Activated T-cell treated with anti-CD3 and anti-CD28 coated beads, Interleukin-2, amount 50 U/mL, for 4 hours (primary cell): ENCODE results near the gene RAB19. TPM values are rescaled to one million over a fixed set of nuclear protein-coding genes. Genes with fewer than 3 reads are reported as not detected.

Experiments used
- ATAC-seq, 2 donors: fragments of 200-7000 bp; cut with Tn5 transposase; one replicate each; pipeline ENCODE4 v1.10.0; 2021
- DNase-seq: peaks from one replicate; pipeline ENCODE4 v3.0.0-alpha.2; 2020
- H3K27me3 Mint-ChIP-seq: one replicate; pipeline ENCODE4 v1.8.0; 2021; ENCODE audit warnings: low read depth, mixed read lengths
- H3K36me3 Mint-ChIP-seq: one replicate; pipeline ENCODE4 v1.8.0; 2022; ENCODE audit warnings: mixed read lengths; ENCODE audit not compliant: insufficient read depth
- H3K4me1 Mint-ChIP-seq: one replicate; pipeline ENCODE4 v1.8.0; 2021; ENCODE audit warnings: low read depth, mixed read lengths
- H3K4me3 Mint-ChIP-seq: one replicate; pipeline ENCODE4 v1.8.0; 2021; ENCODE audit warnings: mild to moderate bottlenecking, moderate library complexity, mixed read lengths
- H3K9me3 Mint-ChIP-seq: one replicate; pipeline ENCODE4 v1.8.0; 2021; ENCODE audit warnings: mixed read lengths
- total RNA-seq, 3 donors: library from RNA; stranded (reverse); gene quantifications; one replicate each; pipeline ENCODE4 v1.2.1, GENCODE V29; 2021

RAB19 gene
- total RNA-seq, 3 donors from 2014 or later: 3.8 to 4.9 (median 4.0) TPM

- Mint-ChIP-seq H3K27me3 (no peaks in the 10 kb centered on the region), H3K4me1 (peaks cover 4% of the 10 kb centered on the region), H3K4me3 (no peak overlapping the region), H3K36me3 (peaks cover 16% of the 10 kb centered on the region), H3K9me3 (no peaks in the 10 kb centered on the region)
- DNase-seq (no peak), ATAC-seq (peak in 1 of 2 donors; percentile 43)
Measured at GRCh38 chr7:140418653-140419052, 14.8 kb downstream of the RAB19 start.

- Mint-ChIP-seq H3K27me3 (no peaks in the 10 kb centered on the region), H3K4me3 (no peak overlapping the region), H3K9me3 (no peaks in the 10 kb centered on the region), H3K36me3 (peaks cover 10% of the 10 kb centered on the region), H3K4me1 (peaks cover 4% of the 10 kb centered on the region)
- ATAC-seq (no peak), DNase-seq (no peak)
Measured at GRCh38 chr7:140421521-140421920, 17.7 kb downstream of the RAB19 start.

- Mint-ChIP-seq H3K4me1 (no peaks in the 10 kb centered on the region), H3K27me3 (no peaks in the 10 kb centered on the region), H3K9me3 (no peaks in the 10 kb centered on the region), H3K4me3 (no peak overlapping the region), H3K36me3 (peaks cover 10% of the 10 kb centered on the region)
- ATAC-seq (no peak), DNase-seq (no peak)
Measured at GRCh38 chr7:140423501-140423900, 19.6 kb downstream of the RAB19 start.

GRCh38 chr7:140425718-140426117, 21.9 kb downstream of the RAB19 start:
- Mint-ChIP-seq H3K27me3 (no peaks in the 10 kb centered on the region), H3K36me3 (peaks cover 10% of the 10 kb centered on the region), H3K4me1 (no peaks in the 10 kb centered on the region), H3K9me3 (no peaks in the 10 kb centered on the region), H3K4me3 (no peak overlapping the region)
- DNase-seq: no peak
- ATAC-seq: no peak

GRCh38 chr7:140426130-140426529, 22.3 kb downstream of the RAB19 start:
- H3K36me3 Mint-ChIP-seq: peaks cover 10% of the 10 kb centered on the region
- H3K4me3 Mint-ChIP-seq: no peak overlapping the region
- H3K4me1 Mint-ChIP-seq: no peaks in the 10 kb centered on the region
- ATAC-seq (peak in 1 of 2 donors; percentile 23), DNase-seq (no peak)
- no peaks in the 10 kb centered on the region for H3K27me3 Mint-ChIP-seq
- H3K9me3 Mint-ChIP-seq: no peaks in the 10 kb centered on the region

DNA sequence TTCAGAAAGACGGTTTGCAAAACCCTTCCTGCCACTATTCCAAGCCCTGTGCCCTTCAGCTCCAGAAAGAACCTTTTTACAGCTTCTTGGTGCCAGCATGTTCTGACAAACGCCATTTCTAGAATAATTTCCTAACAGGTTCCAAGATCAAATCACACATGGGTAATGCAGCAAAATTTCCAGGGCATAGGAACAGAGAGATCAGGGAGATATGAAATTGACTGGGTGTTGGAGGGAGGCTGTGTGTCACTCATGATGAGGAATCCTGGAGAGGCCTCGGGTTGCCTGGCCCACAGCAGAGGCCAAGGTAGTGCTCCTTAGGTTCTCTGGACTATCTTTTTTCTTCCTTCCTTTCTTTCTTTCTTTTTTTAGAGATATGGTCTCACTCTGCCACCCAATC, 29.5 kb downstream of the RAB19 start:
- H3K36me3 Mint-ChIP-seq: no peaks in the 10 kb centered on the region
- no peak for ATAC-seq
- H3K4me3 Mint-ChIP-seq: no peak overlapping the region
- H3K4me1 Mint-ChIP-seq: no peaks in the 10 kb centered on the region
- no peaks in the 10 kb centered on the region for H3K9me3 Mint-ChIP-seq
- no peak for DNase-seq
- no peaks in the 10 kb centered on the region for H3K27me3 Mint-ChIP-seq

DNA sequence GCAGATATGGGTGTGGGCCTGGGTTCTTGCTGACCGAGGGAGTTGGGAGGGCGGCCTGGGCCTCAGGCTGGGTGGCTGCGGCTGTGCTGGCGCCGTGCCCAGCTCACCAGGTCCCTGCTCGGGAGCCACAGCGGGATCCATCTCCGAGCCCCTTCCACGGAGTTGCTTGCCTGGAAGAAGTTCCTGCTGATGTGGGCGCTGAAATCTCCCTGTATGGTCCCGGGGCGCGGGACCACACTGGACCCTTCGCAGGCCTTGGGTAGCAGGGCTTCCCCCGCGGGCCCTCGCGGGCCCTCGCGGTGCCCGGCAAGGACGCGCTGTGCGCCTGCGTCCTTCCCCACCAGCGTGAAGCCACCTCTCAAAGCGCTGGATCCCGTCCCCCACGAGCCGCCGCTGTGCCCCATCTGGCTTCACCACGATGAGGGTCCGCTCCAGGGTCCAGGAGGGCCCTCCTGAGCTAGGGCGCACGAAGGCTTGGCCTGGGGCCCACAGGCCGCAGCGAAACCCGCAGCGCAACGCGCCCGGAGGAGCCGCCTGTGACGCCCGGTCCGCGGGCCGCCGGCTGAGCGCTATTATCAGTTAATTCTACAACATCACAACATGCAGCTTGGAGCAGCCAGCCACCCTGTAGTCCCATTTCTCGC, 31.5 kb downstream of the RAB19 start:
- ATAC-seq (no peak), DNase-seq (no peak)
- Mint-ChIP-seq H3K27me3 (no peaks in the 10 kb centered on the region), H3K9me3 (no peaks in the 10 kb centered on the region), H3K4me3 (no peak overlapping the region), H3K36me3 (no peaks in the 10 kb centered on the region), H3K4me1 (peaks cover 3% of the 10 kb centered on the region)

DNA sequence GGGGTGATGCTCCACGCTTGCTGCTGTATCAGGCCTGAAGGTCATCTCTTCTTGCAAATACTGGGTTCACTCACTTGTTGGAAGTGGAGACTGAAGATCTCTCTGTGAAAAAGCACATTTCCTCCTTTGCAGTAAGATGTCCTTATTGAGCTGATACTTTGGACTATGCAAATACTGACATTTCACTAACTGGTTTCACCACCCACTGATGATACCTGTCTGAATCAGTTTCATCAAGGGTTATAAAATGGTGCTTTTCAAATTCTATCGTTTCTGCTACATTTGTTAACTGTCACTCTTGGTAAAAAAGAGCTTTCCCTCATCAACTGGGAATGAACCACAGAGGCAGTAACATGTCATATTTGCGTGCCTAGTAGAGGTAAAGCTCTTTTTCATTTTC, 35.5 kb downstream of the RAB19 start:
- H3K4me1 Mint-ChIP-seq: peaks cover 3% of the 10 kb centered on the region
- DNase-seq (no peak), ATAC-seq (peak; percentile 46 to 70)
- no peaks in the 10 kb centered on the region for H3K9me3 Mint-ChIP-seq
- no peak overlapping the region for H3K4me3 Mint-ChIP-seq
- H3K27me3 Mint-ChIP-seq: no peaks in the 10 kb centered on the region
- no peaks in the 10 kb centered on the region for H3K36me3 Mint-ChIP-seq

GRCh38 chr7:140440593-140440992, 36.7 kb downstream of the RAB19 start:
- no peaks in the 10 kb centered on the region for H3K27me3 Mint-ChIP-seq
- H3K36me3 Mint-ChIP-seq: no peaks in the 10 kb centered on the region
- peaks cover 3% of the 10 kb centered on the region for H3K4me1 Mint-ChIP-seq
- no peak overlapping the region for H3K4me3 Mint-ChIP-seq
- no peaks in the 10 kb centered on the region for H3K9me3 Mint-ChIP-seq
- ATAC-seq (no peak), DNase-seq (no peak)

DNA sequence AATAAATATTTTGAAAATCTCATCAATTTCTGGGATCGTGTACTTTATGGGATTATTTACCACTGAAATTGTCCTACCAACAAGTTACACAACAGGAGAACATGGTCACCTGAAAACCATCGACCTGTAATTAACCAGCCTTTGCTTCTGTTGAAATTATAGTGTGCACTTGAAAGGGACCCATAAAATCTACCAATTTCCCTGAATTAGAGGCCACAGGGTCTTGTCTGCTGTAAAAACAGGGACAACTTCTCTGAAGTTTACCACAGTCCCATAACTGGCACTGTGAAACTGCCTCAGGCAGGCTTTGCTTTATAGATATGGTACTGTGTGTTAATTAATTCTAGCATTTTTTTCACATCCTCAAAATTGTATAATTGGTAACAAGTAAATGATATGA, 37.7 kb downstream of the RAB19 start:
- Mint-ChIP-seq H3K9me3 (no peaks in the 10 kb centered on the region), H3K36me3 (no peaks in the 10 kb centered on the region), H3K27me3 (no peaks in the 10 kb centered on the region), H3K4me1 (peaks cover 3% of the 10 kb centered on the region), H3K4me3 (no peak overlapping the region)
- ATAC-seq: no peak
- no peak for DNase-seq

GRCh38 chr7:140446467-140446866, 42.6 kb downstream of the RAB19 start:
- DNase-seq: no peak
- Mint-ChIP-seq H3K4me3 (no peak overlapping the region), H3K27me3 (no peaks in the 10 kb centered on the region), H3K9me3 (no peaks in the 10 kb centered on the region), H3K36me3 (no peaks in the 10 kb centered on the region), H3K4me1 (peaks cover 22% of the 10 kb centered on the region)
- ATAC-seq: no peak

- Mint-ChIP-seq H3K27me3 (no peaks in the 10 kb centered on the region), H3K4me3 (no peak overlapping the region), H3K9me3 (no peaks in the 10 kb centered on the region), H3K36me3 (peaks cover 6% of the 10 kb centered on the region), H3K4me1 (peaks cover 26% of the 10 kb centered on the region)
- DNase-seq (no peak), ATAC-seq (no peak)
Measured at GRCh38 chr7:140447841-140448240, 44.0 kb downstream of the RAB19 start.

- DNase-seq (no peak), ATAC-seq (no peak)
- no peaks in the 10 kb centered on the region for H3K9me3 Mint-ChIP-seq
- H3K4me3 Mint-ChIP-seq: no peak overlapping the region
- H3K36me3 Mint-ChIP-seq: peaks cover 11% of the 10 kb centered on the region
- peaks cover 30% of the 10 kb centered on the region for H3K4me1 Mint-ChIP-seq
- H3K27me3 Mint-ChIP-seq: no peaks in the 10 kb centered on the region
Measured at GRCh38 chr7:140448781-140449480, 45.1 kb downstream of the RAB19 start.

GRCh38 chr7:140451716-140452115, 47.9 kb downstream of the RAB19 start:
- Mint-ChIP-seq H3K9me3 (no peaks in the 10 kb centered on the region), H3K4me3 (no peak overlapping the region), H3K36me3 (peaks cover 29% of the 10 kb centered on the region), H3K27me3 (no peaks in the 10 kb centered on the region), H3K4me1 (peaks cover 39% of the 10 kb centered on the region)
- DNase-seq: no peak
- no peak for ATAC-seq

DNA sequence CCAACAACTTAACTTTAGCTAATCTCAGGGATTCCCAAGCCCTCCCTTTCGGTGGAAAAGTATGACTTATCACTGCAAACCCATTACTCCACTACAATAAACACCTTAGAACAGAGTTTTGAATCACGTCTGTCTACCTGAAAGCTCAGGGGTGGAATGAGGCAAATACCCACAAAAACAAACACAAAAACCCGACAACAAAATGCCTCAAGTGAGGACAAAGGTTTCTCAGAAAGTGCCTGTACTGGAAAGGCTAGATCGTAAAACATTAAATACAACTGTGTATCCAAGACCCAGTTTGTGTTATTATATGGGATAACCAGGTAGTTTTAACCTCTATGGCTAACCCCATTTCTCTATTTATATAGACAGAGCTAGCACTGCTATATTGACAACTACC, 49.4 kb downstream of the RAB19 start:
- no peak for ATAC-seq
- Mint-ChIP-seq H3K4me1 (peaks cover 39% of the 10 kb centered on the region), H3K36me3 (peaks cover 36% of the 10 kb centered on the region), H3K9me3 (no peaks in the 10 kb centered on the region), H3K4me3 (no peak overlapping the region), H3K27me3 (no peaks in the 10 kb centered on the region)
- no peak for DNase-seq
